H9 (cell line): Measurements from ENCODE around the gene TMEM86A. TPM values are rescaled to one million over a fixed set of nuclear protein-coding genes. Genes with fewer than 3 reads are reported as not detected.

Experiments
- DNase-seq: peaks from one replicate; pipeline ENCODE4 v3.0.0-alpha.2; 2017
- H2AFZ ChIP-seq: one replicate; pipeline ENCODE4 v1.6.1; 2013; ENCODE audit warnings: mild to moderate bottlenecking, low read length, control low read depth, moderate library complexity
- H2AK5ac ChIP-seq: 2 replicates; pipeline ENCODE4 v1.6.1; 2013; ENCODE audit warnings: low read length, control low read depth, mixed read lengths; ENCODE audit not compliant: insufficient read length
- H2BK120ac ChIP-seq: one replicate; pipeline ENCODE4 v1.6.1; 2013; ENCODE audit warnings: low read depth, mild to moderate bottlenecking, low read length, control low read depth, inconsistent platforms; ENCODE audit not compliant: poor library complexity, severe bottlenecking
- H2BK12ac ChIP-seq: 2 replicates; pipeline ENCODE4 v1.6.1; 2013; ENCODE audit warnings: low read length, control low read depth, mixed read lengths, low read depth; ENCODE audit not compliant: insufficient read length
- H2BK15ac ChIP-seq: 2 replicates; pipeline ENCODE4 v1.6.1; 2013; ENCODE audit warnings: low read depth, low read length, control low read depth
- H2BK20ac ChIP-seq: one replicate; pipeline ENCODE4 v1.6.1; 2013; ENCODE audit warnings: low read depth, mild to moderate bottlenecking, low read length, control low read depth, inconsistent platforms; ENCODE audit not compliant: poor library complexity, severe bottlenecking
- H2BK5ac ChIP-seq: 2 replicates; pipeline ENCODE4 v1.6.1; 2013; ENCODE audit warnings: low read length, control low read depth, mixed read lengths; ENCODE audit not compliant: insufficient read length
- H3K14ac ChIP-seq: 2 replicates; pipeline ENCODE4 v1.6.1; 2013; ENCODE audit warnings: low read length, control low read depth; ENCODE audit not compliant: insufficient read depth
- H3K18ac ChIP-seq: 2 replicates; pipeline ENCODE4 v1.6.1; 2013; ENCODE audit warnings: low read depth, mild to moderate bottlenecking, mixed read lengths, low read length, control low read depth; ENCODE audit not compliant: insufficient read length
- H3K23ac ChIP-seq: 2 replicates; pipeline ENCODE4 v1.6.1; 2013; ENCODE audit warnings: low read length, control low read depth, mixed read lengths, low read depth; ENCODE audit not compliant: insufficient read length
- H3K23me2 ChIP-seq: 2 replicates; pipeline ENCODE4 v1.6.1; 2013; ENCODE audit warnings: low read depth, mild to moderate bottlenecking, mixed read lengths, low read length, control low read depth; ENCODE audit not compliant: insufficient read length, poor library complexity, severe bottlenecking
- H3K27ac ChIP-seq: 2 replicates; pipeline ENCODE4 v1.5.1; 2013; ENCODE audit warnings: low read length, control low read depth, mixed read lengths, low read depth; ENCODE audit not compliant: insufficient read length
- H3K27me3 ChIP-seq: 2 replicates; pipeline ENCODE4 v1.6.1; 2013; ENCODE audit warnings: low read length, control low read depth, inconsistent platforms; ENCODE audit not compliant: insufficient read depth
- H3K4ac ChIP-seq: 2 replicates; pipeline ENCODE4 v1.6.1; 2013; ENCODE audit warnings: low read depth, mild to moderate bottlenecking, control low read depth, inconsistent platforms, low read length, moderate library complexity
- H3K4me1 ChIP-seq: 2 replicates; pipeline ENCODE4 v1.6.1; 2013; ENCODE audit warnings: low read length, control low read depth, inconsistent platforms; ENCODE audit not compliant: insufficient read depth
- H3K4me2 ChIP-seq: 2 replicates; pipeline ENCODE4 v1.6.1; 2013; ENCODE audit warnings: low read length, control low read depth, mixed read lengths; ENCODE audit not compliant: insufficient read length, insufficient read depth
- H3K56ac ChIP-seq: 2 replicates; pipeline ENCODE4 v1.6.1; 2013; ENCODE audit warnings: low read depth, mild to moderate bottlenecking, mixed read lengths, low read length, control low read depth; ENCODE audit not compliant: insufficient read length
- H3K79me1 ChIP-seq: 2 replicates; pipeline ENCODE4 v1.6.1; 2013; ENCODE audit warnings: low read depth, mild to moderate bottlenecking, moderate library complexity, low read length, control low read depth, inconsistent platforms; ENCODE audit not compliant: insufficient read depth, poor library complexity, severe bottlenecking
- H3K79me2 ChIP-seq: 2 replicates; pipeline ENCODE4 v1.6.1; 2013; ENCODE audit warnings: low read length, control low read depth, inconsistent platforms; ENCODE audit not compliant: insufficient read depth
- H3K9ac ChIP-seq: 2 replicates; pipeline ENCODE4 v1.6.1; 2013; ENCODE audit warnings: low read length, control low read depth, mixed read lengths; ENCODE audit not compliant: insufficient read length; ENCODE audit errors: extremely low read depth
- H3K9me3 ChIP-seq: one replicate; pipeline ENCODE4 v1.6.1; 2013; ENCODE audit warnings: low read depth, low read length, inconsistent platforms; ENCODE audit not compliant: control insufficient read depth
- H3T11ph ChIP-seq: one replicate; pipeline ENCODE4 v1.6.1; 2013; ENCODE audit warnings: mild to moderate bottlenecking, low read length, control low read depth, inconsistent platforms
- H4K20me1 ChIP-seq: one replicate; pipeline ENCODE4 v1.6.1; 2013; ENCODE audit not compliant: control insufficient read depth, insufficient read length, insufficient read depth
- H4K5ac ChIP-seq: 2 replicates; pipeline ENCODE4 v1.6.1; 2013; ENCODE audit warnings: low read depth, mild to moderate bottlenecking, mixed read lengths, low read length, control low read depth; ENCODE audit not compliant: insufficient read length
- H4K8ac ChIP-seq: replicated peaks from 2 replicates; pipeline ENCODE4 v1.6.1; 2013; ENCODE audit warnings: low read length, control low read depth, mixed read lengths, low read depth; ENCODE audit not compliant: insufficient read length
- H4K91ac ChIP-seq: 2 replicates; pipeline ENCODE4 v1.6.1; 2013; ENCODE audit warnings: low read depth, mild to moderate bottlenecking, moderate library complexity, mixed read lengths, low read length, control low read depth; ENCODE audit not compliant: insufficient read length
- H3K27ac Mint-ChIP-seq, 3 experiments: 2 replicates in 2 of 3; 3 replicates in 1 of 3; pipeline ENCODE4 v1.8.0; 2020 to 2021; ENCODE audit warnings: mixed read lengths in 3 of 3, mild to moderate bottlenecking in 1 of 3, moderate library complexity in 1 of 3
- H3K27me3 Mint-ChIP-seq: 2 replicates; pipeline ENCODE4 v1.8.0; 2021; ENCODE audit warnings: low read depth, mild to moderate bottlenecking, moderate library complexity, mixed read lengths
- H3K36me3 Mint-ChIP-seq, 3 experiments: 2 replicates in 2 of 3; 3 replicates in 1 of 3; pipeline ENCODE4 v1.8.0; 2020 to 2021; ENCODE audit warnings: low read depth in 3 of 3, mixed read lengths in 3 of 3; ENCODE audit not compliant: insufficient read depth in 1 of 3
- H3K4me1 Mint-ChIP-seq, 2 experiments: 2 replicates each; pipeline ENCODE4 v1.8.0; 2020; ENCODE audit warnings: mixed read lengths in 2 of 2
- H3K4me3 Mint-ChIP-seq, 2 experiments: 2 replicates in 1 of 2; 3 replicates in 1 of 2; pipeline ENCODE4 v1.8.0; 2020 to 2021; ENCODE audit warnings: mild to moderate bottlenecking in 2 of 2, mixed read lengths in 2 of 2, moderate library complexity in 1 of 2
- H3K9me3 Mint-ChIP-seq, 2 experiments: 2 replicates in 1 of 2; 3 replicates in 1 of 2; pipeline ENCODE4 v1.8.0; 2020; ENCODE audit warnings: mild to moderate bottlenecking in 2 of 2, mixed read lengths in 2 of 2, moderate library complexity in 1 of 2
- CTCF ChIP-seq: fragments of 200-600 bp; sonication (generic); conservative IDR thresholded peaks from 3 replicates; pipeline ENCODE4 v1.8.0; 2021; ENCODE audit warnings: antibody characterized with exemption, mild to moderate bottlenecking
- WGBS: extraction: QIAGEN DNeasy Blood & Tissue Kit; methylation state at CpG from one replicate; pipeline ENCODE4 v1.1.7; 2013; ENCODE audit warnings: missing lambda C conversion rate, low lambda C conversion rate, mixed read lengths; ENCODE audit not compliant: insufficient read length; ENCODE audit errors: extremely low coverage; 5-methylcytosine and 5-hydroxymethylcytosine counted together
- total RNA-seq: library from RNA; stranded (reverse); gene quantifications from 2 replicates; pipeline ENCODE4 v1.2.1, GENCODE V29; 2021

The TMEM86A gene
- total RNA-seq, 1 experiment from 2014 or later = 2.3 TPM

GRCh38 chr11:18748766-18749365, 50.3 kb downstream of the TMEM86A start:
- no CpG with 5 or more reads among the region's 13 CpGs for WGBS
- no peaks in the 10 kb centered on the region for H3K23me2 ChIP-seq
- no peak overlapping the region; a peak in 1 of 7 replicates for H3K27ac Mint-ChIP-seq

More at GRCh38 chr11:18748766-18749365, 50.3 kb downstream of the TMEM86A start:
- Histone ChIP-seq H3K23ac (no peak overlapping the region), H3K27me3 (no peaks in the 10 kb centered on the region), H4K20me1 (no peaks in the 10 kb centered on the region), H2BK12ac (no peak overlapping the region), H3T11ph (no peak overlapping the region), H3K4me2 (no peak overlapping the region), H4K91ac (no peak overlapping the region), H4K5ac (no peak overlapping the region), H3K14ac (no peak overlapping the region), H2AK5ac (no peak overlapping the region), H2BK5ac (no peak overlapping the region), H2BK120ac (no peak overlapping the region), H3K9me3 (no peaks in the 10 kb centered on the region), H3K4me1 (peaks cover 2% of the 10 kb centered on the region; the same call in 1 of the 2 replicates), H3K79me1 (no peaks in the 10 kb centered on the region), H3K27ac (no peak overlapping the region), H3K9ac (no peak overlapping the region), H2BK15ac (no peak overlapping the region), H2AFZ (no peak overlapping the region), H3K4ac (no peak overlapping the region), H4K8ac (no peak overlapping the region), H2BK20ac (no peak overlapping the region), H3K56ac (no peak overlapping the region), H3K79me2 (no peaks in the 10 kb centered on the region), H3K18ac (no peak overlapping the region)
- no peak overlapping the region for H3K4me3 Mint-ChIP-seq
- no peaks in the 10 kb centered on the region for H3K9me3 Mint-ChIP-seq
- H3K27me3 Mint-ChIP-seq = peaks cover 3% of the 10 kb centered on the region
- no peak for TF ChIP-seq CTCF
- H3K4me1 Mint-ChIP-seq = peaks cover 16 to 22% of the 10 kb centered on the region in 2 experiments
- H3K36me3 Mint-ChIP-seq = no peaks in the 10 kb centered on the region
- DNase-seq = no peak
